ENCODE measurements around the gene KCNE1. TPM values are rescaled to one million over a fixed set of nuclear protein-coding genes. Genes with fewer than 3 reads are reported as not detected.
A peak's percentile ranks its signal among the peaks of the same experiment; 100 is the strongest.

Gene KCNE1
- total and polyA plus RNA-seq, 2 of the 13 experiments (the other 11 are each of a cell fraction or from before 2014, with no cell fraction given): 0.35 TPM; not detected in 1

DNA sequence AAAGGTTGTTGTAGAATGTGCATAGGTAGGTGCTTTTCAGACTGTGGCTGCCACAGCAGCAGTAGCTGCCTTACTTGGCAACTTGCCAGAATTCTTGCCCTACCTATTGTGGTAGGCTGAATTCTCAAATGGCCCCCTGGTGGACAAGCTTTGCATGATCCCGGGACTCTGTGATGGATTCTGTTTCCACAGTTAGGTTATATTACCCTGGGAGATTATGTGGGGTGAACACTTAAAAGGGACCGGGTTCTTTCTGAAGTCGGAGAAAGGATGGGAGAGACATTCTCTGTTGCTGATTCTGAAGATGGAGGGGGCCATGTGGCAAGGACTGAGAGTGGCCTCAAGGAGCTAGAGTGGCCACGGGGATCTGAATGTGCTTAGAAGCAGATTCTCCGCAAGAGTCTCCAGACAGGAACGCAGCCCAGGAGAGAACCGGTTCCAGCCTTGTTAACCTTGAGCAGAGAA is 32.1 kb upstream of the KCNE1 start (continued):
- TF ChIP-seq, protein P1, sequence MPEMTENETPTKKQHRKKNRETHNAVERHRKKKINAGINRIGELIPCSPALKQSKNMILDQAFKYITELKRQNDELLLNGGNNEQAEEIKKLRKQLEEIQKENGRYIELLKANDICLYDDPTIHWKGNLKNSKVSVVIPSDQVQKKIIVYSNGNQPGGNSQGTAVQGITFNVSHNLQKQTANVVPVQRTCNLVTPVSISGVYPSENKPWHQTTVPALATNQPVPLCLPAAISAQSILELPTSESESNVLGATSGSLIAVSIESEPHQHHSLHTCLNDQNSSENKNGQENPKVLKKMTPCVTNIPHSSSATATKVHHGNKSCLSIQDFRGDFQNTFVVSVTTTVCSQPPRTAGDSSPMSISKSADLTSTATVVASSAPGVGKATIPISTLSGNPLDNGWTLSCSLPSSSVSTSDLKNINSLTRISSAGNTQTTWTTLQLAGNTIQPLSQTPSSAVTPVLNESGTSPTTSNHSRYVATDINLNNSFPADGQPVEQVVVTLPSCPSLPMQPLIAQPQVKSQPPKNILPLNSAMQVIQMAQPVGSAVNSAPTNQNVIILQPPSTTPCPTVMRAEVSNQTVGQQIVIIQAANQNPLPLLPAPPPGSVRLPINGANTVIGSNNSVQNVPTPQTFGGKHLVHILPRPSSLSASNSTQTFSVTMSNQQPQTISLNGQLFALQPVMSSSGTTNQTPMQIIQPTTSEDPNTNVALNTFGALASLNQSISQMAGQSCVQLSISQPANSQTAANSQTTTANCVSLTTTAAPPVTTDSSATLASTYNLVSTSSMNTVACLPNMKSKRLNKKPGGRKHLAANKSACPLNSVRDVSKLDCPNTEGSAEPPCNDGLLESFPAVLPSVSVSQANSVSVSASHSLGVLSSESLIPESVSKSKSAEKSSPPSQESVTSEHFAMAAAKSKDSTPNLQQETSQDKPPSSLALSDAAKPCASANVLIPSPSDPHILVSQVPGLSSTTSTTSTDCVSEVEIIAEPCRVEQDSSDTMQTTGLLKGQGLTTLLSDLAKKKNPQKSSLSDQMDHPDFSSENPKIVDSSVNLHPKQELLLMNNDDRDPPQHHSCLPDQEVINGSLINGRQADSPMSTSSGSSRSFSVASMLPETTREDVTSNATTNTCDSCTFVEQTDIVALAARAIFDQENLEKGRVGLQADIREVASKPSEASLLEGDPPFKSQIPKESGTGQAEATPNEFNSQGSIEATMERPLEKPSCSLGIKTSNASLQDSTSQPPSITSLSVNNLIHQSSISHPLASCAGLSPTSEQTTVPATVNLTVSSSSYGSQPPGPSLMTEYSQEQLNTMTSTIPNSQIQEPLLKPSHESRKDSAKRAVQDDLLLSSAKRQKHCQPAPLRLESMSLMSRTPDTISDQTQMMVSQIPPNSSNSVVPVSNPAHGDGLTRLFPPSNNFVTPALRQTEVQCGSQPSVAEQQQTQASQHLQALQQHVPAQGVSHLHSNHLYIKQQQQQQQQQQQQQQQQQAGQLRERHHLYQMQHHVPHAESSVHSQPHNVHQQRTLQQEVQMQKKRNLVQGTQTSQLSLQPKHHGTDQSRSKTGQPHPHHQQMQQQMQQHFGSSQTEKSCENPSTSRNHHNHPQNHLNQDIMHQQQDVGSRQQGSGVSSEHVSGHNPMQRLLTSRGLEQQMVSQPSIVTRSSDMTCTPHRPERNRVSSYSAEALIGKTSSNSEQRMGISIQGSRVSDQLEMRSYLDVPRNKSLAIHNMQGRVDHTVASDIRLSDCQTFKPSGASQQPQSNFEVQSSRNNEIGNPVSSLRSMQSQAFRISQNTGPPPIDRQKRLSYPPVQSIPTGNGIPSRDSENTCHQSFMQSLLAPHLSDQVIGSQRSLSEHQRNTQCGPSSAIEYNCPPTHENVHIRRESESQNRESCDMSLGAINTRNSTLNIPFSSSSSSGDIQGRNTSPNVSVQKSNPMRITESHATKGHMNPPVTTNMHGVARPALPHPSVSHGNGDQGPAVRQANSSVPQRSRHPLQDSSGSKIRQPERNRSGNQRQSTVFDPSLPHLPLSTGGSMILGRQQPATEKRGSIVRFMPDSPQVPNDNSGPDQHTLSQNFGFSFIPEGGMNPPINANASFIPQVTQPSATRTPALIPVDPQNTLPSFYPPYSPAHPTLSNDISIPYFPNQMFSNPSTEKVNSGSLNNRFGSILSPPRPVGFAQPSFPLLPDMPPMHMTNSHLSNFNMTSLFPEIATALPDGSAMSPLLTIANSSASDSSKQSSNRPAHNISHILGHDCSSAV (CRISPR knock-in tag; IDR thresholded peaks at IDR 0.05; ENCODE audit: borderline replicate concordance): no peak
- TF ChIP-seq ZNF883 (CRISPR knock-in tag; IDR thresholded peaks at IDR 0.05; ENCODE audit: not compliant biosample characterization) (no peak), MLLT10 (CRISPR knock-in tag; IDR thresholded peaks at IDR 0.05) (no peak), SALL2 (CRISPR knock-in tag; IDR thresholded peaks at IDR 0.05) (no peak), ZNF547 (CRISPR knock-in tag; IDR thresholded peaks at IDR 0.05) (no peak), MAFF (IDR thresholded peaks at IDR 0.05; ENCODE audit: low read depth, low read length) (no peak), STAG1 (CRISPR knock-in tag; IDR thresholded peaks at IDR 0.05) (peak; percentile 60), ZNF224 (CRISPR knock-in tag; IDR thresholded peaks at IDR 0.05) (no peak), ZNF83 (CRISPR knock-in tag; IDR thresholded peaks at IDR 0.05; ENCODE audit: borderline replicate concordance) (no peak), ZSCAN22 (CRISPR knock-in tag; IDR thresholded peaks at IDR 0.05) (no peak), HOXA3 (CRISPR knock-in tag; IDR thresholded peaks at IDR 0.05) (no peak; the same call in 1 of the 2 replicates), ZNF775 (CRISPR knock-in tag; IDR thresholded peaks at IDR 0.05; ENCODE audit: borderline replicate concordance) (no peak), HDAC2 (CRISPR knock-in tag; IDR thresholded peaks at IDR 0.05) (0 out of 2 replicates have a peak, but pooled peaks have one; percentile 17), ELF3 (CRISPR knock-in tag; IDR thresholded peaks at IDR 0.05) (0 out of 2 replicates have a peak, but pooled peaks have one; percentile 24), ZFP37 (CRISPR knock-in tag; IDR thresholded peaks at IDR 0.05; ENCODE audit: borderline replicate concordance) (no peak), ZSCAN9 (CRISPR knock-in tag; IDR thresholded peaks at IDR 0.05; ENCODE audit: borderline replicate concordance) (no peak), MAFK (conservative IDR thresholded peaks at IDR 0.05 in 1 of 2, IDR thresholded peaks at IDR 0.05 in 1 of 2; ENCODE audit: low read length in 2 of 2) (no peak), ZIK1 (CRISPR knock-in tag; IDR thresholded peaks at IDR 0.05; ENCODE audit: borderline replicate concordance, low read depth) (no peak)
- TF ChIP-seq, protein P2, sequence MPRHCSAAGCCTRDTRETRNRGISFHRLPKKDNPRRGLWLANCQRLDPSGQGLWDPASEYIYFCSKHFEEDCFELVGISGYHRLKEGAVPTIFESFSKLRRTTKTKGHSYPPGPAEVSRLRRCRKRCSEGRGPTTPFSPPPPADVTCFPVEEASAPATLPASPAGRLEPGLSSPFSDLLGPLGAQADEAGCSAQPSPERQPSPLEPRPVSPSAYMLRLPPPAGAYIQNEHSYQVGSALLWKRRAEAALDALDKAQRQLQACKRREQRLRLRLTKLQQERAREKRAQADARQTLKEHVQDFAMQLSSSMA (CRISPR knock-in tag; IDR thresholded peaks at IDR 0.05): no peak
- TF ChIP-seq, protein P3, sequence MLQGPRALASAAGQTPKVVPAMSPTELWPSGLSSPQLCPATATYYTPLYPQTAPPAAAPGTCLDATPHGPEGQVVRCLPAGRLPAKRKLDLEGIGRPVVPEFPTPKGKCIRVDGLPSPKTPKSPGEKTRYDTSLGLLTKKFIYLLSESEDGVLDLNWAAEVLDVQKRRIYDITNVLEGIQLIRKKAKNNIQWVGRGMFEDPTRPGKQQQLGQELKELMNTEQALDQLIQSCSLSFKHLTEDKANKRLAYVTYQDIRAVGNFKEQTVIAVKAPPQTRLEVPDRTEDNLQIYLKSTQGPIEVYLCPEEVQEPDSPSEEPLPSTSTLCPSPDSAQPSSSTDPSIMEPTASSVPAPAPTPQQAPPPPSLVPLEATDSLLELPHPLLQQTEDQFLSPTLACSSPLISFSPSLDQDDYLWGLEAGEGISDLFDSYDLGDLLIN (CRISPR knock-in tag; IDR thresholded peaks at IDR 0.05; ENCODE audit: borderline replicate concordance): no peak
